Immature natural killer cell (primary cell): ENCODE data around the gene CHST11. TPM values are rescaled to one million over a fixed set of nuclear protein-coding genes. Genes with fewer than 3 reads are reported as not detected.
A peak's percentile ranks its signal among the peaks of the same experiment; 100 is the strongest.
"Not testable (repeated sequence)": the region's sequence is repeated elsewhere in the genome, so short reads cannot be mapped to it uniquely, and the experiment has no call there.

Experiments used
- DNase-seq, 3 donors: peaks; one replicate each; pipeline ENCODE4 v3.0.0; 2022; ENCODE audit warnings: mixed read lengths in 1 of 3
- H3K27ac Mint-ChIP-seq, 6 donors: one replicate each; pipeline ENCODE4 v1.8.0; 2020; ENCODE audit warnings: mixed read lengths in 6 of 6, mild to moderate bottlenecking in 5 of 6, inconsistent platforms in 4 of 6, moderate library complexity in 3 of 6
- H3K27me3 Mint-ChIP-seq, 3 donors: one replicate each; pipeline ENCODE4 v1.8.0; 2020 to 2021; ENCODE audit warnings: low read depth in 3 of 3, mild to moderate bottlenecking in 3 of 3, mixed read lengths in 3 of 3, moderate library complexity in 3 of 3, inconsistent platforms in 1 of 3
- H3K36me3 Mint-ChIP-seq, 3 donors: one replicate each; pipeline ENCODE4 v1.8.0; 2020; ENCODE audit warnings: mixed read lengths in 3 of 3, inconsistent platforms in 2 of 3, mild to moderate bottlenecking in 2 of 3
- H3K4me1 Mint-ChIP-seq, 2 donors: one replicate each; pipeline ENCODE4 v1.8.0; 2020; ENCODE audit warnings: inconsistent platforms in 2 of 2, mild to moderate bottlenecking in 2 of 2, mixed read lengths in 2 of 2, moderate library complexity in 1 of 2
- H3K4me3 Mint-ChIP-seq, 5 donors: one replicate each; pipeline ENCODE4 v1.8.0; 2020; ENCODE audit warnings: mild to moderate bottlenecking in 5 of 5, mixed read lengths in 5 of 5, inconsistent platforms in 3 of 5, moderate library complexity in 3 of 5
- H3K9me3 Mint-ChIP-seq, 6 donors: one replicate each; pipeline ENCODE4 v1.8.0; 2020; ENCODE audit warnings: mild to moderate bottlenecking in 6 of 6, mixed read lengths in 6 of 6, inconsistent platforms in 4 of 6, moderate library complexity in 3 of 6
- polyA plus RNA-seq, 3 donors: library from polyadenylated mRNA; unstranded; fragments of 300-500 nt; fragmentation: Illumina TruSeq; gene quantifications; one replicate each; pipeline ENCODE4 v1.2.3, GENCODE V29; 2021

CHST11 gene
- polyA plus RNA-seq, 3 donors from 2014 or later = 42.5 to 90.1 (median 78.4) TPM

DNA sequence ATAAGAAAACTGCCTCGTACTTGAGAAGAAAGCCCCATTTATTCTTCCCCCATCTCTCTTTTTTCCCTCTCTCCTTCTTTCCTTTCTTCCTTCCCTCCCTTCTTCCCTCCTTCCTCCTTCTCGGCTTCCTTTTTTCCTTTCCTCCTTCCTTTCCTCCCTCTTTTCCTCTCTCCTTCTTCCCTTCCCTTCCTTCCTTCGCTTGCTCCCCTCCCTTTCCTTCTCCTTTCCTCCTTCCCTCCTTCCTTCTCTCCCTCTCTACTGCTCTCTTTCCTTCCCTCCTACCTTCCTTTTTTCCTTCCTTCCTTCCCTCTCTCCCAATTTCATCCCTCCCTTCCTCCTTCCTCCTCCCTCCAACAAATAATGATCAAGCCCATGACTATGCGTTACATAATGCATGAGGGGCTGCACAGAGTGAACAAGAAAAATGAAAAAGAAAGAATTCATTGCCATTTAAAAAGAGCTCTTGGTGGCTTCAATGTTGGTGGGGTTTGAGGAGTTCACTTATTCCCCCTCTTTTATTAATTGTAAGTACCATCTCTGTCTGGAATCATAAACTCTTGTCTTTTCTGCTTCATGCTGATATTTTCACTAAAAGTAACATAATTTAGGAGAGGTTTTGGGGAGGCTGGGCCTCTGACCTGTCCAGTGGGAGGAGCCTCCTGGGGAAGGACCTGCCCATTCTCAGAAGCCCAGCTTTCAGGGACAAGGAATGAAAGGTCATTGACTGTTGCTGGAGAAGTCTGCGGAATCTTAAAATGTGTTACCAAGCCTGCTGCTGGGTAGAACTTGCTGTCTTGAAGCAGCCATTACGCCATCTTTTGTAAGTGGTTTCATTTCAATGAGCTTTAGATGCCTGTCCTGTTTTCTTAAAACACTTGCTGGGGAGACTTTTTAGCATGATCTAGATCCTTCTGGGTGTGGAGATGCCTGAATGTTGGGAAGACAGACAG lies 144.3 kb downstream of the CHST11 start:
- no peaks in the 10 kb centered on the region for H3K9me3 Mint-ChIP-seq
- H3K36me3 Mint-ChIP-seq = peaks cover 0 to 4% (median 0%) of the 10 kb centered on the region in 3 donors
- H3K4me3 Mint-ChIP-seq = peak overlapping the region in 2 of 5 donors; percentile 24 to 25
- peaks cover 0 to 3% (median 1%) of the 10 kb centered on the region in 3 donors for H3K27me3 Mint-ChIP-seq
- H3K4me1 Mint-ChIP-seq = peaks cover 96 to 99% of the 10 kb centered on the region in 2 donors
- peak overlapping the region; percentile 32 to 79 (median 65) for H3K27ac Mint-ChIP-seq
- no peak for DNase-seq

- Mint-ChIP-seq H3K9me3 (no peaks in the 10 kb centered on the region), H3K36me3 (peaks cover 0 to 4% (median 0%) of the 10 kb centered on the region in 3 donors), H3K4me1 (peaks cover 92 to 97% of the 10 kb centered on the region in 2 donors), H3K27ac (peak overlapping the region in 4 of 6 donors; percentile 44 to 82 (median 73)), H3K4me3 (no peak overlapping the region), H3K27me3 (peaks cover 0 to 4% (median 2%) of the 10 kb centered on the region in 3 donors)
- DNase-seq = no peak
Measured at GRCh38 chr12:104602406-104602805, 145.7 kb downstream of the CHST11 start.

DNA sequence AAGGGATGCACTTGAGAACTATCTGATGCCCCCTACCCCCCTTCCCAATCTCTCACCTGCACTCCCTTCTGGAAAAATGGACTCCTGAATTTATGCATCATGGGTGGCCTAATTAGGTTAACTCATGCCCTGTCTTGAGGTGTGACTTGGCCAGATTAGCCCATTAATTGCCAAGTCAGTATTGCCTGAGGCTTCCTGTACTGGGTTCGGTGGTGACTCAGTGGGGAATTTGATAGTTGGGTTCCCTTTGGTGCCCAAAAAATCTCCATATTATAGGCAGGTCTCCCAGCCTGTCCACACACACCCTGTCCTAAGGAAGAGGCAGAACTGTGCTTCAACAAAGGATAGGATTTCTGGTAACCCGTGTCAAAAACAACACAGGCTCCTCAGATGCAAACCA lies 146.1 kb downstream of the CHST11 start:
- peaks cover 0 to 4% (median 0%) of the 10 kb centered on the region in 3 donors for H3K36me3 Mint-ChIP-seq
- H3K4me3 Mint-ChIP-seq = no peak overlapping the region
- H3K4me1 Mint-ChIP-seq = peaks cover 90 to 97% of the 10 kb centered on the region in 2 donors
- H3K27me3 Mint-ChIP-seq = peaks cover 0 to 6% (median 3%) of the 10 kb centered on the region in 3 donors
- DNase-seq = no peak
- H3K9me3 Mint-ChIP-seq = no peaks in the 10 kb centered on the region
- peak overlapping the region in 5 of 6 donors; percentile 69 to 84 (median 78) for H3K27ac Mint-ChIP-seq

DNA sequence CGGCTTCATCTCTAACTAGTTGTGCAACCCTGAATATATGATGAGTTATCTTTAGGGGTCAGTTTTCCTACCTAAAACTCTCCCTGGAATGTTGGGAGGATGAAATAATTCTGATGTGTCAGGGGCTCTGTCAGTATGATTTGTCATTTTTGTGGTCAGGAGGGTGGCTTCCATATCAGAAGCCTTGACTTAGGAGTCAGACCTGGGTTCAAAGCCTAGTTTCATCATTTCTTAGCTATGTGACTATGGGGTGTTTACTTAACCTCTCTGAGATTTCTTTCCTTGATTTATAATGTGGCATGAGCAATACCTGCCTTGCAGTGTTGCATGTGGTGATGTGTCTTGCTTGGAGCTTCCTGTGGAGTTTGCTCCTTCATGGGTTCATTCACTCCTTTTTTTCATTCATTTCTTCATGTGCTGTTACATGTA lies 146.8 kb downstream of the CHST11 start:
- Mint-ChIP-seq H3K27ac (peak overlapping the region; percentile 66 to 89 (median 80)), H3K4me3 (peak overlapping the region; percentile 16 to 71 (median 51)), H3K4me1 (peaks cover 84 to 97% of the 10 kb centered on the region in 2 donors), H3K36me3 (peaks cover 0 to 4% (median 0%) of the 10 kb centered on the region in 3 donors), H3K27me3 (peaks cover 0 to 6% (median 3%) of the 10 kb centered on the region in 3 donors), H3K9me3 (no peaks in the 10 kb centered on the region)
- no peak for DNase-seq

GRCh38 chr12:104604070-104604994 lies 147.6 kb downstream of the CHST11 start:
- Mint-ChIP-seq H3K9me3 (no peaks in the 10 kb centered on the region), H3K27me3 (peaks cover 0 to 6% (median 3%) of the 10 kb centered on the region in 3 donors), H3K4me3 (peak overlapping the region; percentile 49 to 71 (median 53)), H3K36me3 (peaks cover 0 to 4% (median 0%) of the 10 kb centered on the region in 3 donors), H3K27ac (peak overlapping the region; percentile 66 to 89 (median 80)), H3K4me1 (peaks cover 83 to 98% of the 10 kb centered on the region in 2 donors)
- peak; percentile 27 to 53 (median 44) for DNase-seq

DNA sequence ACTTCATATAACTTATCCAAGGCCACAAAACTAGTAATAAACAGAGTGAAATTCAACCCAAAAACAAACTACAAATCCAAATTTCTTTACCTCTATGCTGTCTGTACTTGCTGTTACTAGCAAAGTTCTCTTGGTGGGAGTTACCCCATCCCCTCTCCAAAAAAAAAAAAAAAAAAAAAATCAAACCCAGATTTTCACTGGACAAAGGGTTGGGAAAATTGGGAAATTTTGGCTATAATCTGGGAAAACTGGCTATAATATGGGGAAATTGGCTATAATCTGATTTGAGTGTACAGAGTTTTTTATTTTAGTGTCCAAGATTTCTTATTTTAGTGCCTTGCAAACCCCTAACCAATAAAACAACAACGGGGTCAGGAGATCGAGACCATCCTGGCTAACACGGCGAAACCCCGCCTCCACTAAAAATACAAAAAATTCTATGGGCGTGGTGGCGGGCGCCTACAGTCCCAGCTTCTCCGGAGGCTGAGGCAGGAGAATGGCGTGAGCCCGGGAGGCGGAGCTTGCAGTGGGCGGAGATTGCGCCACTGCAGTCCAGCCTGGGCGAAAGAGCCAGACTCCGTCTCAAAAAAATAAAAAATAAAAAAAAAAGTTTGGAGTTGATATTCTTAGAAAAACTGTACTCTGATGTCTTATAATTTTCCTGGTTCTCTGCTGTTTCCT lies 148.4 kb downstream of the CHST11 start:
- peak overlapping the region in 4 of 5 donors; percentile 49 to 71 (median 56) for H3K4me3 Mint-ChIP-seq
- peak overlapping the region; percentile 76 to 89 (median 80) for H3K27ac Mint-ChIP-seq
- H3K9me3 Mint-ChIP-seq = no peaks in the 10 kb centered on the region
- DNase-seq = no peak
- peaks cover 0 to 4% (median 0%) of the 10 kb centered on the region in 3 donors for H3K36me3 Mint-ChIP-seq
- peaks cover 0 to 6% (median 3%) of the 10 kb centered on the region in 3 donors for H3K27me3 Mint-ChIP-seq
- peaks cover 80 to 98% of the 10 kb centered on the region in 2 donors for H3K4me1 Mint-ChIP-seq

GRCh38 chr12:104605685-104606084 lies 148.9 kb downstream of the CHST11 start:
- DNase-seq = no peak
- Mint-ChIP-seq H3K27me3 (peaks cover 0 to 6% (median 3%) of the 10 kb centered on the region in 3 donors), H3K9me3 (no peaks in the 10 kb centered on the region), H3K27ac (peak overlapping the region in 5 of 6 donors; percentile 64 to 84 (median 71)), H3K36me3 (peaks cover 0 to 4% (median 0%) of the 10 kb centered on the region in 3 donors), H3K4me1 (peaks cover 74 to 98% of the 10 kb centered on the region in 2 donors), H3K4me3 (peak overlapping the region in 4 of 5 donors; percentile 7 to 60 (median 37))

GRCh38 chr12:104608998-104609397 lies 152.2 kb downstream of the CHST11 start:
- Mint-ChIP-seq H3K36me3 (no peaks in the 10 kb centered on the region), H3K4me1 (peaks cover 70 to 98% of the 10 kb centered on the region in 2 donors), H3K4me3 (no peak overlapping the region), H3K27ac (peak overlapping the region in 4 of 6 donors; percentile 37 to 50 (median 46)), H3K9me3 (no peaks in the 10 kb centered on the region), H3K27me3 (peaks cover 0 to 5% (median 3%) of the 10 kb centered on the region in 3 donors)
- DNase-seq = no peak

DNA sequence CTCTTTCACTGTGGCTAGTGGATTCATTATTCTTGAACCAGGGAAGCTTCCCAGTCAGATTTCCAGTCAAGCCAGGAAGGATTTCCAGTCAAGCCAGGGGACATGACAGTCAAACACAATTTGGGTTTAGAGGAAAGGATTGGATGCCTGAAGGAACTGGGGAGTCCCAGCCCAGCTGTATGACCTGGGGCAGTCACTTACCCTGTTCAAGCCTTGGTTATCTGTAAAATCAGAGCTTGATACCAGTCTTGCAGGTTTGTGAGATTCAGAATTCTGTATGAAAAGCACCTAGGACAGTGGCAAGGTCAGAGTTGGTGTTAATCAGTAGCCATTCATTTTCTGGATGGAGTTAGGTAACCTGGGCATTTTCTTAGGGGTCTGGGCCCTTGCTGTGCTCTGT lies 152.7 kb downstream of the CHST11 start:
- peak overlapping the region in 4 of 6 donors; percentile 37 to 50 (median 46) for H3K27ac Mint-ChIP-seq
- DNase-seq = no peak
- no peaks in the 10 kb centered on the region for H3K36me3 Mint-ChIP-seq
- peaks cover 67 to 94% of the 10 kb centered on the region in 2 donors for H3K4me1 Mint-ChIP-seq
- no peaks in the 10 kb centered on the region for H3K9me3 Mint-ChIP-seq
- H3K27me3 Mint-ChIP-seq = peaks cover 0 to 5% (median 3%) of the 10 kb centered on the region in 3 donors
- H3K4me3 Mint-ChIP-seq = no peak overlapping the region

GRCh38 chr12:104610513-104611235 lies 153.9 kb downstream of the CHST11 start:
- H3K4me1 Mint-ChIP-seq = peaks cover 63 to 87% of the 10 kb centered on the region in 2 donors
- no peak overlapping the region for H3K27ac Mint-ChIP-seq
- H3K36me3 Mint-ChIP-seq = no peaks in the 10 kb centered on the region
- H3K9me3 Mint-ChIP-seq = no peaks in the 10 kb centered on the region
- DNase-seq = no peak
- no peak overlapping the region for H3K4me3 Mint-ChIP-seq
- peaks cover 2 to 5% (median 3%) of the 10 kb centered on the region in 3 donors for H3K27me3 Mint-ChIP-seq

GRCh38 chr12:104611671-104612070 lies 154.9 kb downstream of the CHST11 start:
- DNase-seq = no peak
- H3K4me3 Mint-ChIP-seq = no peak overlapping the region
- peak overlapping the region in 2 of 6 donors; percentile 0 to 71 for H3K27ac Mint-ChIP-seq
- no peaks in the 10 kb centered on the region for H3K36me3 Mint-ChIP-seq
- no peaks in the 10 kb centered on the region for H3K9me3 Mint-ChIP-seq
- H3K4me1 Mint-ChIP-seq = peaks cover 59 to 84% of the 10 kb centered on the region in 2 donors
- H3K27me3 Mint-ChIP-seq = peaks cover 2 to 8% (median 3%) of the 10 kb centered on the region in 3 donors

- not testable (repeated sequence) for DNase-seq
- Mint-ChIP-seq H3K4me1 (peaks cover 58 to 71% of the 10 kb centered on the region in 2 donors), H3K27ac (peak overlapping the region; percentile 5 to 90 (median 26))
Measured at GRCh38 chr12:104613372-104613771, 156.6 kb downstream of the CHST11 start.

More at GRCh38 chr12:104613372-104613771, 156.6 kb downstream of the CHST11 start:
- not testable (repeated sequence) for H3K36me3 Mint-ChIP-seq, H3K27me3 Mint-ChIP-seq, H3K9me3 Mint-ChIP-seq
- H3K4me3 Mint-ChIP-seq = peak overlapping the region in 1 of 5 donors; percentile 1
